Gastrocnemius medialis (tissue), 4 donors: ENCODE data around the gene TCF23.

Experiments used
- CTCF ChIP-seq, 5 experiments: fragments of 450-650 bp in 3 of 5; fragments of 200-600 bp in 2 of 5; sonication (generic) in 2 of 5; IDR thresholded peaks in 4 of 5; conservative IDR thresholded peaks in 1 of 5; 1 replicate in 4 of 5; 2 replicates in 1 of 5; pipeline ENCODE4 v1.5.1; 2016 to 2019; ENCODE audit warnings: antibody characterized with exemption in 5 of 5, mild to moderate bottlenecking in 3 of 5, moderate library complexity in 3 of 5
- POLR2A ChIP-seq, 2 donors: fragments of 450-650 bp; IDR thresholded peaks; one replicate each; pipeline ENCODE4 v1.6.1; 2017; ENCODE audit warnings: antibody characterized with exemption in 2 of 2, mild to moderate bottlenecking in 2 of 2, moderate library complexity in 2 of 2

- TF ChIP-seq CTCF (IDR thresholded peaks at IDR 0.05 in 4 of 5, conservative IDR thresholded peaks at IDR 0.05 in 1 of 5) (no peak), POLR2A (IDR thresholded peaks at IDR 0.05) (no peak)
These were observed 11.4 kb downstream of the TCF23 start for GRCh38 chr2:27160191-27160590.
